NT2/D1 (cell line): ENCODE data around the gene DMPK.

Experiments
- SUZ12 ChIP-seq: IDR thresholded peaks from 2 replicates; pipeline ENCODE4 v1.6.1; 2011; ENCODE audit not compliant: insufficient read length, insufficient read depth; ENCODE audit errors: extremely low read depth
- YY1 ChIP-seq: IDR thresholded peaks from 2 replicates; pipeline ENCODE4 v1.6.1; 2011; ENCODE audit not compliant: insufficient read length, insufficient read depth
- ZNF274 ChIP-seq: IDR thresholded peaks from 2 replicates; pipeline ENCODE4 v1.6.1; 2011; ENCODE audit warnings: mild to moderate bottlenecking, low read depth, low read length

- TF ChIP-seq ZNF274: no peak
- TF ChIP-seq YY1: no peak
- TF ChIP-seq SUZ12: no peak
Measured at GRCh38 chr19:45824041-45824471, 41.8 kb upstream of the DMPK start.
